M059J (cell line): ENCODE results near the gene C1orf87. TPM values are rescaled to one million over a fixed set of nuclear protein-coding genes. Genes with fewer than 3 reads are reported as not detected.

Source experiments
- DNase-seq: peaks from one replicate; pipeline ENCODE4 v3.0.0-alpha.2; 2012; ENCODE audit warnings: low read depth
- total RNA-seq: library from RNA; depleted of rRNA; stranded (reverse); fragments of >200 nt; shearing (Covaris generic); gene quantifications from 2 replicates; pipeline ENCODE4 v1.2.3, GENCODE V29; 2014; rRNA removed

The C1orf87 gene, protein sequence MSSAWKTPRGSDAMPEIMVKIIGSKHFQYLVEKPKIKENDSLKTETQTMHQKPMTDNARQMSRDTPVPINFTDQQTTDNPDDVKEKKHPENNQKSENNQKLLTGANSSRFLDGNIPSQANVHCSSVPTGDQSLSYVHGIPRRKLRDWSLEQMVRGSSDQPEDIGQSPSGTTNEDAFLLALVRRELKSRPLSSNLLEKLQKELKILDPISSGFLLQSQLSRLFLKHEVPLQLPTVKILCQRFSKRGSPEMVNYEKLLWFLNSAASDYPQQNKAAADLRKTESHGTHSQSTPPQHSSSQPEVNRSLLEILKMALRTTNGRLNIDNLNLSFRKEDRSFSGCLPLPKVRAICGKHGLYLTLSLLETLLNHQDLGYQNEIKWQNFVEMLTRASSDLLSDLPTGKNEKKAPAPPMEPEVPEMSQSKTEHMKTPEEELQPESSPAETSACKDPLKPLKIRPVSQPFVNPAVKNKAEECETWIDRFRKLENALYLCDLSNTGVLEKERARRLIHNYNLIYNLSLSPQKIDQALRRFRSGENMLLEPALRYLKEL
- not detected in 2 replicates for total RNA-seq

GRCh38 chr1:60073605-60074278 is at the start of gene C1orf87:
TSS of gene C1orf87 (minus strand) at chr1:60073770. CDS start at chr1:60072643, 1,127 bp downstream.
- no peak for DNase-seq

DNA sequence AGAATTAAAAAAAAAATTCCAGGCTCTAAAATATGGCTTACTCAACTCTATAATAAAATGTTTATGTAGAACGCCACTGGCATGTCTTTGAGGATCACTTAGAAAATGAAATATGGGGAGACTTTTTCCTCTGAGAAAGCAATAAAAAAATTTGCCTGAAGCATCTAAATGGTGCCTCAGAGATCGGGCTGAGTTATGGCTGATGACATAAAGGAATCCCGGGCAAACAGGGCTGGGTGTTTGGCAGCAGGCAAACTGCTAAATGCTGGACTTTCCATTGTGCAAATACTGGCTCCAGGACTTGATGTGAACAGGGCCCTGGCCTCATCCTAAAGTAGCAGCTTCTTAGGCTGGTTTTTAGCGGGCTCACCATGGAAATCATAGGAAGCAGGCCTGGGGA is 44.5 kb upstream of the C1orf87 start:
- no peak for DNase-seq

GRCh38 chr1:60114745-60115318 is 41.3 kb upstream of the C1orf87 start:
- no peak for DNase-seq

DNA sequence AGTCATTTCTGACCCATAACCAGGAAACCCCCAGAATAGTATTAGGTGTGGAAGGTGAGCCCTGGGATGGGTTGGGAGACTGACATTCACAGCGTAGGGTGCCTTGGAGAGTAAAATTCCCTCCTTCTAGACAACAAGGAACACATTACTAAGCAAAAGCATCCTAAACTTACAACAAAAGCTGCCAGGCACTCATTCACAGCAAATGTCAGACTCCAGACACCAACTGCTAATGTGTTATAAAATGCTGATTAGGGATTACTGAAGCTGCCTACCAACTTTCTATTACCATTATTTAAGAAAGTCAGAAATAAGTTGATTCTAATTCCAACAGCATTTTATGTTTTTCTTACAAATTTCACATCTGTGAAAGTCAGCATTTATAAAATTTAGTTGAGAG is 40.0 kb upstream of the C1orf87 start:
- no peak for DNase-seq

DNA sequence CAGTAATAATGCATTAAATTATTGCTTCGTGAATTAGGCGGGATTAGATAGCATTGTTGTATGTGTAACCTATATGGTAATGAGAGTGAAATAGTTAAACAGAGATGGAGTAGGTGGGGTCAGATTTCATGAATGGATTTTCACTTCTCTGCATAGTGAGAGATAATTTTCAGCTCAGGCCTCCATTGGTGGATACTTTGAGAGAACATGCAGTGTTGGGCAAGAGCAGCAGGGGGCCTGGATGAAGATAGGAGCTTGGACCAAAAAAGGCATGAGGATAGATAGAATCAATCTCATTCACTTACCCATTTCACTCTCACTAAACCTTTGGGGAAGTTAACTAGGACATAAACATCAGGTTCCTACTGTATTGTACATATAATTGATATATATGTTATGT is 39.5 kb upstream of the C1orf87 start:
- no peak for DNase-seq

DNA sequence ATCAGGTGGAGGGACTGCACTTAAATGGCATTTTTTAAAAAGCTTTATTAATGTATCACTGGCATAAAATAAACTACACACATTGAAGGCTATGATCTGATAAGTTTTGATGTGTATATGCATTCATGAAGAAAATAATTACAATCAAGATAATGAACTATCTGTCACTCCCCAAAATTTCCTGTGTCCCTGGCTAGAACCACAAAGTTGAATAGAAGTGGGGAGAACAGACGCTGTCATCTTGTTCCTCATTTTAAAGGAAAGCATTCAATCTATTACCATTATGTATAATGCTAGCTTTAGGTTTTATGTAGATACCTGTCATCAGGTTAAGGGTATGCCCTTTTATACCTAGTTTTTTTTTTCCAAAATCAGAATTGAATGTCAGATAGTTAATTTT is 38.1 kb upstream of the C1orf87 start:
- no peak for DNase-seq

GRCh38 chr1:60111118-60111517 is 37.5 kb upstream of the C1orf87 start:
- DNase-seq = no peak

DNA sequence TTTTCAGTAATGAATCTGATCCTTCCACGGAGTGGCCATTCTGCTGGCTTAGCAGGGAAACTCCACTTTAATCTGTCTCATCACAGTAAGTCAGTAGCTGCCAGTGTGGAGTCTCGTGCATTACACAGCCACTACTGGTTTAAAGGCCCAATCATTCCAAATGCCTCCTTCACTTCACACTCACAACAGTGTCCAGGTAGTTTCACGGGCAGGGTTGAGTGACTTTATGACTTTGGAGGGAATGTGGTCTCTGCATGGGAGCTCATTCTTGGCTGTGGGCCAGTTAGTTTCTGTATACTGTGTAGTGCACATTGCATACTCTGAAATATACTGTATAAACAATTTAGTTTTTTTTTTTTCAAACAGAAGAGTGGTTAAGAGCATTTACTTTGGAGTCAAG is 34.6 kb upstream of the C1orf87 start:
- no peak for DNase-seq

DNA sequence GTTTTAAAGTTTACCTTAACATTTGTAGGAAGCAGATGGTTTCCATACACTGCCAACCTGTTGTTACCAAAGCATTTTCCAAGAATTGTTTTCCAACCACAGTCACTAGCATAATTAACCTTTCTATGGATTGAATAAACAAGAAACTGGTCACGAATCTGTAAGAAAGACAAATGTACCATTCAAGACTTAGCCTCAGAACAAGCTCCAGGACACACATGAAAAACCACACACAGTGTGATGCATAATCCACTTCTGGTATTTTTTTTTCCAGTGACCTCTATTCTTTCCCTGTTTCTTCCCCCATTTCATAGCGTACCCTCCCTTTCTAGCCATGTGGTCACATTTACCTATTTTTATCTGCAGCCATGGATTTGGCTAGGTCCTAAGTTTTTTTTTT is 29.6 kb upstream of the C1orf87 start:
- no peak for DNase-seq

- no peak for DNase-seq
Observed at GRCh38 chr1:60102267-60103061, 28.9 kb upstream of the C1orf87 start.

GRCh38 chr1:60101516-60101915 is 27.9 kb upstream of the C1orf87 start:
- DNase-seq = no peak

GRCh38 chr1:60091195-60091715 is 17.7 kb upstream of the C1orf87 start:
- no peak for DNase-seq

GRCh38 chr1:60090655-60091054 is 17.1 kb upstream of the C1orf87 start:
- no peak for DNase-seq

DNA sequence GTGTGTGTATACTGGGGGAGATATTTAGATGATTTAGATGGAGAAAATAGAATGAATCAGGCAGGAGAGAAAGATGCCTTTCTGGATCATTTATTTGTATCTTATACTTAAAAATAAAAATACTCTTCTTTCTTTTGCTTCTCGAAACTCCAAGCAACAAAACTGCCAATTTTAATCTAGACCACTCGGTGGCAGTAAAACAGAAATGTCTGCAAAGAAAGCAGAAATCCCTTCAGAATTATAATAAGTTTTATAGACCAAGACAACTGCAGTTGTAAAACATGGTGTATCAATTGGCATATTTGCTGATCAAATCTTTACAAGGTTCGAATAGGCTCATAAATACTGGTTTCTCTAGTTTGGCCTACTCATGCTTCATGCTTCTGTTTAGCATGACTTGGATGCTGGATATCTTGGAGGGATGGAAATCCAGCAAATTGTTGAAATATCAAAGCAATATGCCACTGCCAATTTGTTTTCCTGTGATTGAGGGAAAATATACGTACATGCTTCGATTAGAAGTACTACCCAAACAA is 15.1 kb upstream of the C1orf87 start:
- no peak for DNase-seq

- no peak for DNase-seq
Observed at GRCh38 chr1:60087681-60088080, 14.1 kb upstream of the C1orf87 start.

DNA sequence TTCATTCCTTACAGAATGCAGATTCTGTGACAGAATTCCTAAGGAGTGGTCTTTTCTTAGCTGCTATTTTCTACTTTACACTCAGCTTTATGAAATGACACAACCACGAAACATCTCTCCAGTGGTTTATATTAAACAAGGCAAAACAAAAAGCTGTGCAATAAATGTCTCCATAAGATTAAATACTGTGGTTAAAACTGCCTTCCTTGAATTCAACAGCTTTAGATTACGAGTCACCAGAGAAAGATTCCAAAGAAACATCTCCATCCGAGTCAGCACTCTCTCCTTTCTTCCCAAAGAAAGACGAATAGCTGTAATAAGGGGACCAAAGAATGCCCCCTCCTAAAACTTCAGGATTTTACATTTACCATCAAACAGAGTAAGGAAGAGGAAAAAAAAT is 4.6 kb upstream of the C1orf87 start:
- no peak for DNase-seq

DNA sequence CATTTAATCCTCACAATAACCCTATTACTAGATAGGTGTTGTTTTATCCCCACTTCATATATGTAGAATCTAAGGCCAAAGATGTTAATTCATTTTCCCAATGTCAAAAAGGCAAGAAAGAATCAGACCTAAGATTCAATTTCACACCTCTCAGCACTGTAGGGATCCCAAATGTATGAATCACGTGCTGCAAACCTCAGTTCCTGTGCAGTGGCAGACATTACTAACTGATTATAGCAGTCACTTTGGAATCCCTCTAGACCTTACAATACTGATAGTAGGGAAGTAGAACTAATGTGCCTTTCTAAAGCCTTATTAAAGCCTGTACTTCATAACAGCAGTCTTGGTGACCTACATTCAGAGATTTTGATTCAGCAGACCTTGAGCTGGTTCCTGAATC is 2.3 kb downstream of the C1orf87 start:
- DNase-seq = no peak

GRCh38 chr1:60069691-60070090 is 3.9 kb downstream of the C1orf87 start:
- DNase-seq = no peak

- no peak for DNase-seq
Observed at GRCh38 chr1:60068393-60069045, 5.1 kb downstream of the C1orf87 start.

DNA sequence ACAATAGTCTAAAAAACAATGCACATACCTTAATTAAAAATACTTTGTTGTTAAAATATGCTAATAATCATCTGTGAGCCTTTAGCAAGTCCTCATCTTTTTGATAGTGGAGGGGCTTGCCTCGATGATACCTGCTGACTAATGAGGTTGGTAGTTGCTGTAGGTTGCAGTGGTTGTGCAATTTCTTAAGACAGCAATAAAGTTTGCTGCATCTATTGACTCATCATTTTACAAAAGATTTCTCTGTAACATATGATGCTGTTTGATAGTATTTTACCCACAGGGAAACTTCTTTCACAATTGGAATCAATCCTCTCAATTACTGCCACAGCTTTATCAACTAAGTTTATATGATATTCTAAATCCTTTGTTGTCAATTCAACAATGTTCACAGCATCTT is 7.6 kb downstream of the C1orf87 start:
- no peak for DNase-seq

DNA sequence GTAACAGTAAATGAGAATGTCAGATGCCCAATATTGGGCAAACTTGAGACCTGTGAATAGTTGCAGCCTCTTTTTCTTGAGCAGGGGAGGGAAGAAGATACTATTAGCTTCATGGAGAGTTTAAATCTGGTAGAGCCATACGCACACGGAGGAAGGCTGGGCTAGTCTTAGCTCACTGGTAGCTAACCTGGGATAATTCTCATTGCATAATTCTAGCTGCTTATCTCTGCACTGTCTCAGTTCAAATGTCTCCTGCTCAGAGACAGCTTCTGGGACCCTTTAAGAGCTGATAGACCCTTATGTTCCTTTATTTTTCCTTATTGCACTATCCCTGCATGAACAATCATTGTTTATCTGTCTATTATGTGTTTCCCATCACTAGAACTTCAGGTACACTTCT is 8.4 kb downstream of the C1orf87 start:
- DNase-seq = no peak
